DMS153 (cell line): ENCODE data around the gene SUCO.

Experiments
- DNase-seq: peaks from one replicate; lab custom pipeline; 2025; lab: John Stamatoyannopoulos, UW

SUCO gene

GRCh38 chr1:172647987-172648386 lies 115.0 kb downstream of the SUCO start:
- DNase-seq, result no peak

- no peak for DNase-seq
Observed at GRCh38 chr1:172650474-172651193, 117.7 kb downstream of the SUCO start.

GRCh38 chr1:172653015-172653709 lies 120.2 kb downstream of the SUCO start:
- DNase-seq, result no peak

- no peak for DNase-seq
Observed at GRCh38 chr1:172654535-172654934, 121.6 kb downstream of the SUCO start.

GRCh38 chr1:172656576-172656975 lies 123.6 kb downstream of the SUCO start:
- no peak for DNase-seq

GRCh38 chr1:172657586-172657985 lies 124.6 kb downstream of the SUCO start:
- no peak for DNase-seq

GRCh38 chr1:172658871-172659453 lies 126.0 kb downstream of the SUCO start, which contains the start of gene FASLG:
FASLG (plus strand) TSS chr1:172659103; CDS start chr1:172659202, 99 bp downstream.
- DNase-seq, result no peak

- no peak for DNase-seq
Observed at GRCh38 chr1:172661107-172661506, 128.2 kb downstream of the SUCO start.
